WTC11 (cell line): Measurements from ENCODE around the gene TOB1. TPM values are rescaled to one million over a fixed set of nuclear protein-coding genes. Genes with fewer than 3 reads are reported as not detected.

Source experiments
- ATAC-seq: fragments of 200-7000 bp; cut with Tn5 transposase; 2 replicates; pipeline ENCODE4 v1.10.0; 2021; ENCODE audit warnings: mild to moderate bottlenecking, moderate library complexity
- CTCF ChIA-PET: fragments of 300-600 bp; sonication (Branson Sonifier 250); formaldehyde crosslinking; loops from one replicate; lab custom pipeline; 2021; ENCODE audit warnings: antibody characterized with exemption; lab: Charles Lee
- POLR2A ChIA-PET: fragments of 350-600 bp; sonication (Branson Sonifier 250); formaldehyde crosslinking; loops from one replicate; lab custom pipeline; 2021; ENCODE audit warnings: antibody characterized with exemption; lab: Charles Lee
- DNase-seq: peaks from one replicate; pipeline ENCODE4 v3.0.0; 2021; ENCODE audit warnings: low spot score
- H3K27ac Mint-ChIP-seq: 2 replicates; pipeline ENCODE4 v1.8.0; 2021; ENCODE audit warnings: mixed read lengths
- H3K27me3 Mint-ChIP-seq: 2 replicates; pipeline ENCODE4 v1.8.0; 2021; ENCODE audit warnings: low read depth, mild to moderate bottlenecking, moderate library complexity, mixed read lengths
- H3K36me3 Mint-ChIP-seq: 2 replicates; pipeline ENCODE4 v1.8.0; 2021; ENCODE audit warnings: mixed read lengths
- H3K4me1 Mint-ChIP-seq: 2 replicates; pipeline ENCODE4 v1.8.0; 2022; ENCODE audit warnings: mixed read lengths
- H3K4me3 Mint-ChIP-seq: 2 replicates; pipeline ENCODE4 v1.8.0; 2021; ENCODE audit warnings: mild to moderate bottlenecking, moderate library complexity, mixed read lengths
- H3K9me3 Mint-ChIP-seq: 2 replicates; pipeline ENCODE4 v1.8.0; 2021; ENCODE audit warnings: mixed read lengths
- ATF3 ChIP-seq: sonication (generic); formaldehyde crosslinking; conservative IDR thresholded peaks from 2 replicates; pipeline ENCODE4 v1.8.1; 2022; ENCODE audit warnings: mild to moderate bottlenecking, missing genetic modification reagents
- ATF6 ChIP-seq: sonication (generic); formaldehyde crosslinking; IDR thresholded peaks from 2 replicates; pipeline ENCODE4 v1.8.1; 2023; ENCODE audit warnings: mild to moderate bottlenecking, missing genetic modification reagents
- E2F5 ChIP-seq: sonication (generic); formaldehyde crosslinking; IDR thresholded peaks from 2 replicates; pipeline ENCODE4 v1.8.1; 2022; ENCODE audit warnings: mild to moderate bottlenecking, moderate library complexity, missing genetic modification reagents
- ESRRA ChIP-seq: sonication (generic); formaldehyde crosslinking; IDR thresholded peaks from 2 replicates; pipeline ENCODE4 v1.8.1; 2022; ENCODE audit warnings: mild to moderate bottlenecking, missing genetic modification reagents, borderline replicate concordance
- ETV6 ChIP-seq: sonication (generic); formaldehyde crosslinking; IDR thresholded peaks from 2 replicates; pipeline ENCODE4 v1.8.1; 2022; ENCODE audit warnings: mild to moderate bottlenecking, missing genetic modification reagents
- FOXK1 ChIP-seq: sonication (generic); formaldehyde crosslinking; IDR thresholded peaks from 2 replicates; pipeline ENCODE4 v1.8.0; 2022; ENCODE audit warnings: mild to moderate bottlenecking, moderate library complexity, missing genetic modification reagents
- FOXP1 ChIP-seq: sonication (generic); formaldehyde crosslinking; IDR thresholded peaks from 2 replicates; pipeline ENCODE4 v1.8.0; 2022; ENCODE audit warnings: missing genetic modification reagents, mild to moderate bottlenecking, moderate library complexity, borderline replicate concordance
- GTF2I ChIP-seq: fragments of 250-450 bp; sonication (Bioruptor Pico); conservative IDR thresholded peaks from 2 replicates; pipeline ENCODE4 v1.4.0; 2021; ENCODE audit warnings: mild to moderate bottlenecking
- MAX ChIP-seq: sonication (generic); formaldehyde crosslinking; IDR thresholded peaks from 2 replicates; pipeline ENCODE4 v1.8.0; 2022; ENCODE audit warnings: mild to moderate bottlenecking, missing genetic modification reagents
- NFATC4 ChIP-seq: fragments of 250-450 bp; sonication (Bioruptor Pico); IDR thresholded peaks from 2 replicates; pipeline ENCODE4 v1.9.0; 2021; ENCODE audit warnings: mild to moderate bottlenecking
- NFYB ChIP-seq: sonication (generic); formaldehyde crosslinking; conservative IDR thresholded peaks from 2 replicates; pipeline ENCODE4 v1.8.0; 2022; ENCODE audit warnings: low read depth, missing genetic modification reagents
- RELA ChIP-seq: sonication (generic); formaldehyde crosslinking; IDR thresholded peaks from 2 replicates; pipeline ENCODE4 v1.8.1; 2022; ENCODE audit warnings: missing genetic modification reagents, mild to moderate bottlenecking, borderline replicate concordance
- USF2 ChIP-seq: sonication (generic); formaldehyde crosslinking; IDR thresholded peaks from 2 replicates; pipeline ENCODE4 v1.8.1; 2023; ENCODE audit warnings: mild to moderate bottlenecking, missing genetic modification reagents, moderate library complexity
- ZMAT4 ChIP-seq: fragments of 250-450 bp; sonication (Bioruptor Pico); IDR thresholded peaks from 2 replicates; pipeline ENCODE4 v1.9.0; 2021; ENCODE audit warnings: mild to moderate bottlenecking
- ZNF121 ChIP-seq: sonication (generic); formaldehyde crosslinking; IDR thresholded peaks from 2 replicates; pipeline ENCODE4 v1.8.0; 2023; ENCODE audit warnings: missing genetic modification reagents
- ZNF138 ChIP-seq: sonication (generic); formaldehyde crosslinking; conservative IDR thresholded peaks from 2 replicates; pipeline ENCODE4 v1.8.1; 2022; ENCODE audit warnings: mild to moderate bottlenecking, moderate library complexity, missing genetic modification reagents
- ZNF416 ChIP-seq: fragments of 250-450 bp; sonication (Bioruptor Pico); IDR thresholded peaks from 2 replicates; pipeline ENCODE4 v1.9.0; 2021; ENCODE audit warnings: mild to moderate bottlenecking, inconsistent platforms
- ZNF425 ChIP-seq: fragments of 250-450 bp; sonication (Bioruptor Pico); conservative IDR thresholded peaks from 2 replicates; pipeline ENCODE4 v1.9.0; 2021; ENCODE audit warnings: mild to moderate bottlenecking
- ZNF512 ChIP-seq: sonication (generic); formaldehyde crosslinking; IDR thresholded peaks from 2 replicates; pipeline ENCODE4 v1.8.1; 2022; ENCODE audit warnings: missing genetic modification reagents, borderline replicate concordance
- total RNA-seq: library from RNA; stranded (reverse); gene quantifications from 3 replicates; pipeline ENCODE4 v1.2.3, GENCODE V29; 2021

The TOB1 gene
- total RNA-seq, 1 experiment from 2014 or later: 36.0 TPM

- TF ChIP-seq ATF6 (CRISPR knock-in tag) (no peak), ETV6 (no peak), NFYB (CRISPR knock-in tag) (no peak), ZNF138 (CRISPR knock-in tag) (no peak), ESRRA (CRISPR knock-in tag) (no peak)
Measured at GRCh38 chr17:50875074-50875473, 8.9 kb upstream of the TOB1 start (continued).

GRCh38 chr17:50872710-50873424 is 6.7 kb upstream of the TOB1 start:
- Mint-ChIP-seq H3K4me1 (peaks cover 9% of the 10 kb centered on the region), H3K36me3 (no peaks in the 10 kb centered on the region), H3K27ac (no peak overlapping the region), H3K4me3 (no peak overlapping the region), H3K27me3 (no peaks in the 10 kb centered on the region), H3K9me3 (no peaks in the 10 kb centered on the region)
- POLR2A ChIA-PET: no interaction called here
- CTCF ChIA-PET: interaction anchor here (1.3 kb wide), 1 partner anchor 77 kb away, joined by 3 read pairs; no protein-coding TSS in a partner anchor
- TF ChIP-seq RELA (CRISPR knock-in tag): no peak
- peak; percentile 84 for TF ChIP-seq ZNF121 (CRISPR knock-in tag)
- no peak for ATAC-seq
- no peak for DNase-seq

- ATAC-seq (no peak), DNase-seq (no peak)
- TF ChIP-seq ZNF416: no peak
- TF ChIP-seq ZMAT4: no peak
- TF ChIP-seq ZNF425 (CRISPR knock-in tag): no peak
- TF ChIP-seq MAX (CRISPR knock-in tag): no peak
- no peak for TF ChIP-seq NFATC4 (CRISPR knock-in tag)
- no peak for TF ChIP-seq ZNF512 (CRISPR knock-in tag)
- no peak for TF ChIP-seq ATF3 (CRISPR knock-in tag)
- TF ChIP-seq E2F5 (CRISPR knock-in tag): no peak
- TF ChIP-seq FOXK1 (CRISPR knock-in tag): no peak
- TF ChIP-seq FOXP1 (CRISPR knock-in tag): no peak
- TF ChIP-seq USF2: no peak
- TF ChIP-seq GTF2I (CRISPR knock-in tag): no peak
- Mint-ChIP-seq H3K27me3 (no peaks in the 10 kb centered on the region), H3K27ac (0 out of 2 replicates have a peak overlapping the region, but pooled peaks have one; percentile 7), H3K4me3 (no peak overlapping the region), H3K9me3 (no peaks in the 10 kb centered on the region), H3K4me1 (peaks cover 10% of the 10 kb centered on the region), H3K36me3 (no peaks in the 10 kb centered on the region)
- ChIA-PET POLR2A (no interaction called here), CTCF (interaction anchor here (1.0 kb wide), 1 partner anchor 89 kb away, joined by 4 read pairs; no protein-coding TSS in a partner anchor)
Measured at GRCh38 chr17:50871898-50872297, 5.7 kb upstream of the TOB1 start.
